A673 (cell line): Measurements from ENCODE around the gene USP40. TPM values are rescaled to one million over a fixed set of nuclear protein-coding genes. Genes with fewer than 3 reads are reported as not detected.

Experiments
- BruUV-seq: library from RNA; stranded (reverse); fragments of 400-500 nt; replicated peaks from 2 replicates; lab custom pipeline; 2021; lab: Mats Ljungman, UMichigan
- CTCF ChIA-PET: fragments of 300-600 bp; sonication (Branson Sonifier 250); formaldehyde crosslinking; loops from one replicate; lab custom pipeline; 2022; ENCODE audit warnings: antibody characterized with exemption; lab: Charles Lee
- POLR2A ChIA-PET: fragments of 300-600 bp; sonication (Branson Sonifier 250); formaldehyde crosslinking; loops from one replicate; lab custom pipeline; 2022; ENCODE audit warnings: antibody characterized with exemption; ENCODE audit not compliant: low non-redundant PET; lab: Charles Lee
- DNase-seq: peaks from one replicate; pipeline ENCODE4 v3.0.0-alpha.2; 2015; ENCODE audit warnings: low spot score
- H3K27ac ChIP-seq: fragments of 200-600 bp; sonication (generic); 2 replicates; pipeline ENCODE4 v1.5.1; 2016; ENCODE audit warnings: mixed run types, low read depth, mild to moderate bottlenecking, mixed read lengths, antibody characterized with exemption, low read length; ENCODE audit not compliant: poor library complexity, severe bottlenecking
- H3K27me3 ChIP-seq: fragments of 200-600 bp; sonication (generic); replicated peaks from 2 replicates; pipeline ENCODE4 v1.6.1; 2017; ENCODE audit warnings: mixed run types, low read depth, mild to moderate bottlenecking, mixed read lengths, antibody characterized with exemption, low read length; ENCODE audit not compliant: insufficient read depth, poor library complexity
- H3K36me3 ChIP-seq: fragments of 200-600 bp; sonication (generic); 2 replicates; pipeline ENCODE4 v1.6.1; 2016; ENCODE audit warnings: mixed run types, mild to moderate bottlenecking, mixed read lengths, antibody characterized with exemption, low read length; ENCODE audit not compliant: insufficient read depth, poor library complexity, severe bottlenecking
- H3K4me1 ChIP-seq: fragments of 200-600 bp; sonication (generic); 2 replicates; pipeline ENCODE4 v1.6.1; 2017; ENCODE audit warnings: mixed run types, mild to moderate bottlenecking, mixed read lengths, antibody characterized with exemption, low read length; ENCODE audit not compliant: insufficient read depth, poor library complexity, severe bottlenecking
- H3K4me3 ChIP-seq: fragments of 200-600 bp; sonication (generic); 2 replicates; pipeline ENCODE4 v1.5.1; 2016; ENCODE audit warnings: low read depth, mixed run types, mild to moderate bottlenecking, mixed read lengths, low read length; ENCODE audit not compliant: poor library complexity, severe bottlenecking
- H3K9me3 ChIP-seq: fragments of 200-600 bp; sonication (generic); 2 replicates; pipeline ENCODE4 v1.6.1; 2016; ENCODE audit warnings: mixed run types, low read depth, mild to moderate bottlenecking, mixed read lengths, antibody characterized with exemption, low read length; ENCODE audit not compliant: poor library complexity, severe bottlenecking
- CTCF ChIP-seq: fragments of 300-800, 200-600 bp; sonication (generic); conservative IDR thresholded peaks from 2 replicates; pipeline ENCODE4 v1.5.1; 2017; ENCODE audit warnings: low read depth, mild to moderate bottlenecking, antibody characterized with exemption, low read length, moderate library complexity, mixed read lengths
- EZH2 ChIP-seq: fragments of 200-600 bp; sonication (generic); IDR thresholded peaks from 2 replicates; pipeline ENCODE4 v1.6.1; 2017; ENCODE audit warnings: borderline replicate concordance, low read depth, mild to moderate bottlenecking, mixed read lengths, antibody characterized with exemption, low read length; ENCODE audit not compliant: poor library complexity, severe bottlenecking
- intact Hi-C: fragments of 100-400 bp; cut with micrococcal nuclease; formaldehyde crosslinking; loops from one replicate; pipeline ENCODE4 v1.10.0; 2022; ENCODE audit not compliant: unreplicated experiment
- total RNA-seq: library from RNA; stranded (reverse); gene quantifications from 2 replicates; pipeline ENCODE4 v1.2.3, GENCODE V29; 2021

The USP40 gene
- total RNA-seq, 1 experiment from 2014 or later, result 29.6 TPM

- Histone ChIP-seq H3K9me3 (no peaks in the 10 kb centered on the region), H3K36me3 (peaks cover 24% of the 10 kb centered on the region), H3K27me3 (no peaks in the 10 kb centered on the region), H3K4me1 (peaks cover 13% of the 10 kb centered on the region), H3K4me3 (no peak overlapping the region), H3K27ac (no peak overlapping the region)
- POLR2A ChIA-PET, result no interaction called here
- TF ChIP-seq CTCF, result no peak
- BruUV-seq, result no TSS peak
- intact Hi-C loops, result no loop called here
- CTCF ChIA-PET, result no interaction called here
- DNase-seq, result no peak
Measured at GRCh38 chr2:233553366-233553765, 13.2 kb downstream of the USP40 start.

- BruUV-seq, result no TSS peak
- H3K36me3 ChIP-seq, result peaks cover 21% of the 10 kb centered on the region
- no peaks in the 10 kb centered on the region for H3K9me3 ChIP-seq
- no peak overlapping the region for H3K27ac ChIP-seq
- H3K4me1 ChIP-seq, result no peaks in the 10 kb centered on the region
- ChIA-PET CTCF (no interaction called here), POLR2A (no interaction called here)
- DNase-seq, result no peak
- no peaks in the 10 kb centered on the region for H3K27me3 ChIP-seq
- TF ChIP-seq CTCF, result no peak
- no peak for TF ChIP-seq EZH2
- intact Hi-C loops, result no loop called here
- no peak overlapping the region for H3K4me3 ChIP-seq
Measured at GRCh38 chr2:233551491-233551890, 15.1 kb downstream of the USP40 start.

GRCh38 chr2:233546774-233547173 is 19.8 kb downstream of the USP40 start:
- no peaks in the 10 kb centered on the region for H3K4me1 ChIP-seq
- no peaks in the 10 kb centered on the region for H3K27me3 ChIP-seq
- no TSS peak for BruUV-seq
- H3K27ac ChIP-seq, result no peak overlapping the region
- TF ChIP-seq CTCF, result no peak
- no peak for TF ChIP-seq EZH2
- peaks cover 6% of the 10 kb centered on the region for H3K36me3 ChIP-seq
- no peaks in the 10 kb centered on the region for H3K9me3 ChIP-seq
- ChIA-PET CTCF (no interaction called here), POLR2A (no interaction called here)
- H3K4me3 ChIP-seq, result no peak overlapping the region
- DNase-seq, result no peak
- intact Hi-C loops, result no loop called here
